ENCODE data around the gene PRKCE. TPM values are rescaled to one million over a fixed set of nuclear protein-coding genes. Genes with fewer than 3 reads are reported as not detected.

The PRKCE gene
- total RNA-seq, 2 experiments from 2014 or later: 17.0 to 42.1 TPM

GRCh38 chr2:45808294-45808800 is 156.9 kb downstream of the PRKCE start:
- CTCF ChIA-PET (ENCODE audit: unreplicated experiment): no interaction called here
- Histone ChIP-seq H3K79me2 (ENCODE audit: insufficient read depth, low read depth, low read length) (no peaks in the 10 kb centered on the region), H3K9me2 (ENCODE audit: insufficient read depth, low read length) (no peaks in the 10 kb centered on the region), H3K4me1 (ENCODE audit: insufficient read depth, low read length, poor library complexity, severe bottlenecking) (no peaks in the 10 kb centered on the region), H3K4me2 (ENCODE audit: low read length) (no peak overlapping the region), H3K9me3 (ENCODE audit: low read length) (no peaks in the 10 kb centered on the region), H3K27ac (ENCODE audit: low read depth, low read length, poor library complexity, severe bottlenecking) (no peak overlapping the region), H2AFZ (ENCODE audit: low read length) (no peak overlapping the region), H3K36me3 (ENCODE audit: insufficient read depth, low read length) (no peaks in the 10 kb centered on the region), H3K4me3 (ENCODE audit: low read depth, low read length, poor library complexity, severe bottlenecking) (no peak overlapping the region), H4K20me1 (ENCODE audit: insufficient read depth, low read length) (no peaks in the 10 kb centered on the region)
- POLR2A ChIA-PET: no interaction called here
- TF ChIP-seq EZH2phosphoT487 (IDR thresholded peaks at IDR 0.05; ENCODE audit: borderline replicate concordance, low read depth, low read length) (no peak), CTCF (conservative IDR thresholded peaks at IDR 0.05; ENCODE audit: low read length) (no peak)
- no TSS peak for BruUV-seq (replicated peaks)
- DNase-seq (ENCODE audit: low spot score): no peak
- intact Hi-C loops (cut with micrococcal nuclease; ENCODE audit: unreplicated experiment): no loop called here

GRCh38 chr2:45809205-45809604 is 157.7 kb downstream of the PRKCE start:
- H3K27ac ChIP-seq (ENCODE audit: low read depth, low read length, poor library complexity, severe bottlenecking): no peak overlapping the region
- H3K4me1 ChIP-seq (ENCODE audit: insufficient read depth, low read length, poor library complexity, severe bottlenecking): no peaks in the 10 kb centered on the region
- H3K9me3 ChIP-seq (ENCODE audit: low read length): no peaks in the 10 kb centered on the region
- BruUV-seq (replicated peaks): no TSS peak
- TF ChIP-seq EZH2phosphoT487 (IDR thresholded peaks at IDR 0.05; ENCODE audit: borderline replicate concordance, low read depth, low read length): no peak
- TF ChIP-seq CTCF (conservative IDR thresholded peaks at IDR 0.05; ENCODE audit: low read length): no peak
- POLR2A ChIA-PET: interaction anchor here (0.6 kb wide), 2 partner anchors 175 to 960 kb away, joined by 4 to 7 read pairs; no protein-coding TSS in a partner anchor
- no peak overlapping the region for H3K4me3 ChIP-seq (ENCODE audit: low read depth, low read length, poor library complexity, severe bottlenecking)
- no peak for DNase-seq (ENCODE audit: low spot score)
- no peaks in the 10 kb centered on the region for H3K79me2 ChIP-seq (ENCODE audit: insufficient read depth, low read depth, low read length)
- no peak overlapping the region for H2AFZ ChIP-seq (ENCODE audit: low read length)
- no peak overlapping the region for H3K4me2 ChIP-seq (ENCODE audit: low read length)
- no peaks in the 10 kb centered on the region for H3K9me2 ChIP-seq (ENCODE audit: insufficient read depth, low read length)
- CTCF ChIA-PET (ENCODE audit: unreplicated experiment): no interaction called here
- intact Hi-C loops (cut with micrococcal nuclease; ENCODE audit: unreplicated experiment): no loop called here
- H4K20me1 ChIP-seq (ENCODE audit: insufficient read depth, low read length): no peaks in the 10 kb centered on the region
- H3K36me3 ChIP-seq (ENCODE audit: insufficient read depth, low read length): no peaks in the 10 kb centered on the region

GRCh38 chr2:45812011-45812500 is 160.6 kb downstream of the PRKCE start:
- no peaks in the 10 kb centered on the region for H3K79me2 ChIP-seq (ENCODE audit: insufficient read depth, low read depth, low read length)
- no peak overlapping the region for H2AFZ ChIP-seq (ENCODE audit: low read length)
- H3K4me2 ChIP-seq (ENCODE audit: low read length): no peak overlapping the region
- BruUV-seq (replicated peaks): no TSS peak
- TF ChIP-seq CTCF (conservative IDR thresholded peaks at IDR 0.05; ENCODE audit: low read length): no peak
- TF ChIP-seq EZH2phosphoT487 (IDR thresholded peaks at IDR 0.05; ENCODE audit: borderline replicate concordance, low read depth, low read length): no peak
- H3K9me3 ChIP-seq (ENCODE audit: low read length): no peaks in the 10 kb centered on the region
- H4K20me1 ChIP-seq (ENCODE audit: insufficient read depth, low read length): no peaks in the 10 kb centered on the region
- intact Hi-C loops (cut with micrococcal nuclease; ENCODE audit: unreplicated experiment): no loop called here
- CTCF ChIA-PET (ENCODE audit: unreplicated experiment): no interaction called here
- no peak overlapping the region for H3K4me3 ChIP-seq (ENCODE audit: low read depth, low read length, poor library complexity, severe bottlenecking)
- no peak overlapping the region for H3K27ac ChIP-seq (ENCODE audit: low read depth, low read length, poor library complexity, severe bottlenecking)
- no peaks in the 10 kb centered on the region for H3K36me3 ChIP-seq (ENCODE audit: insufficient read depth, low read length)
- no peak for DNase-seq (ENCODE audit: low spot score)
- POLR2A ChIA-PET: interaction anchor here (1.2 kb wide), 1 partner anchor 115 kb away, joined by 3 read pairs; no protein-coding TSS in a partner anchor
- no peaks in the 10 kb centered on the region for H3K4me1 ChIP-seq (ENCODE audit: insufficient read depth, low read length, poor library complexity, severe bottlenecking)
- H3K9me2 ChIP-seq (ENCODE audit: insufficient read depth, low read length): no peaks in the 10 kb centered on the region; the same call in 1 of the 2 replicates

Data from OCI-LY7 (cell line).